ENCODE measurements around the gene OR8B4.

- TF ChIP-seq CTCF (IDR thresholded peaks at IDR 0.05; ENCODE audit: insufficient read depth, low read length, poor library complexity, severe bottlenecking): no peak
- TF ChIP-seq EZH2phosphoT487 (conservative IDR thresholded peaks at IDR 0.05; ENCODE audit: low read length): no peak
Observed at GRCh38 chr11:124441081-124441480, 16.4 kb upstream of the OR8B4 start.
